GM10266 (cell line): ENCODE measurements around the gene RRBP1.

Experiments
- DNase-seq: peaks from one replicate; pipeline ENCODE4 v3.0.0; 2012; ENCODE audit errors: extremely low spot score
- CTCF ChIP-seq: IDR thresholded peaks from 2 replicates; pipeline ENCODE4 v1.5.1; 2012; ENCODE audit warnings: mild to moderate bottlenecking, low read depth; ENCODE audit not compliant: control insufficient read depth, insufficient read depth; ENCODE audit errors: missing control alignments

The RRBP1 gene

GRCh38 chr20:17621229-17621968, 60.6 kb downstream of the RRBP1 start:
- DNase-seq, result no peak

GRCh38 chr20:17620371-17621228, 61.4 kb downstream of the RRBP1 start:
- DNase-seq, result no peak
- TF ChIP-seq CTCF, result no peak

More at GRCh38 chr20:17621229-17621968, 60.6 kb downstream of the RRBP1 start:
- no peak for TF ChIP-seq CTCF

- TF ChIP-seq CTCF, result no peak
These were observed 62.5 kb downstream of the RRBP1 start for GRCh38 chr20:17619351-17620093.

GRCh38 chr20:17618673-17619013, 63.4 kb downstream of the RRBP1 start:
- TF ChIP-seq CTCF, result no peak
- no peak for DNase-seq

More at GRCh38 chr20:17619351-17620093, 62.5 kb downstream of the RRBP1 start:
- DNase-seq, result no peak

- no peak for DNase-seq
- no peak for TF ChIP-seq CTCF
These were observed 64.0 kb downstream of the RRBP1 start for GRCh38 chr20:17617868-17618672.

GRCh38 chr20:17617212-17617867, 64.7 kb downstream of the RRBP1 start:
- peak; percentile 72 for DNase-seq
- TF ChIP-seq CTCF, result peak; percentile 60
